ENCODE data around the gene CCDC18.

The CCDC18 gene

DNA sequence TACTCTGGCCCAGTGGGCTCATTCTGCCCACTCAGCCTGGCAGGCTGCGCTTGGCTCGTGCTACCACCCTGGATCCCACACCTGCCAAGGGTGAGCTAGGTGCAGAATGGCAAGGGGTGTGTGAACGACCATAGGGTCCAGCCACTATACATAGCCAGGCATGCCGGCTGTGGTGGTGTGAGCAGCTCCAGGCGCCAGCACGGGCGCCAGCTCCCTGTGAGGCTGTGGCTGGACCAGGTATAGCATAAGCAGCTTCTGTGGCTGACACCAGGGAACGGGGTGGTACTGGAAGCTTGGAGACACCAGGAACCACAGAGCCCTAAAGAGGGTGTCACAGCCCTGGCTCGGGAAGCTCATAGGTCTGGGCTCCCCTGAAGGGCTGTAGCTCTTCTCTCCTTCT lies 18.6 kb downstream of the CCDC18 start:
- no peak for DNase-seq (ENCODE audit: extremely low spot score)
- CTCF ChIA-PET, result no interaction called here
- POLR2A ChIA-PET, result interaction anchor here (2.0 kb wide), 1 partner anchor 120 kb away, joined by 6 read pairs; the partner anchor contains the start of gene MTF2
- TF ChIP-seq SUZ12 (IDR thresholded peaks at IDR 0.05) (no peak), ARNT (IDR thresholded peaks at IDR 0.05) (no peak), HDGF (IDR thresholded peaks at IDR 0.05; ENCODE audit: borderline replicate concordance) (no peak), FOXM1 (IDR thresholded peaks at IDR 0.05; ENCODE audit: borderline replicate concordance) (no peak)

DNA sequence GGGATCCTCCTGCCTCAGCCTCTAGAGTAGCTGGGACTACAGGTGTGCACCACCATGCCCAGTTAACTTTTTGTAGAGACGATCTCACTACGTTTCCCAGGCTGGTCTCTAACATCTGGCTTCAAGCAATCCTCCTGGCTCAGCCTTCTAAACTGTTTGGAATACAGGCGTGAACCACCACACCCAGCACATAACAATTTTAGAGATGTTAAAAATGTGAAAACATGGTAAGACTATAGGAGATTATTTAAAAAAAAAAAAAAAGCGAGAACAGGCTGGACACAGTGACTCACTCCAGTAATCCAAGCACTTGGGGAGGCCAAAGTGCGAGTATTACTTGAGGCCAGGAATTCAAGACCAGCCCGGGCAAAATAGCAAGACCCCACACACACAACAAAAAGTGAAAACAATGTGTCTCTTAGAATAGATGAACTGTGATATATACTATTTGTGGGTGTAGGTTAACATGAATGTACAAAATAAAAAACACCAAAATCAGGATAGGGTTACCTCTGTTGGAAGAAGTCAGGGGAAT lies 19.6 kb downstream of the CCDC18 start:
- POLR2A ChIA-PET, result interaction anchor here (2.0 kb wide), 1 partner anchor 121 kb away, joined by 6 read pairs; the partner anchor contains the start of gene MTF2
- no peak for TF ChIP-seq NFRKB (IDR thresholded peaks at IDR 0.05)
- no peak for TF ChIP-seq L3MBTL2 (conservative IDR thresholded peaks at IDR 0.05)
- TF ChIP-seq TARDBP (IDR thresholded peaks at IDR 0.05), result no peak
- no peak for TF ChIP-seq FOXK2 (IDR thresholded peaks at IDR 0.05)
- TF ChIP-seq ARNT (IDR thresholded peaks at IDR 0.05), result no peak
- no peak for TF ChIP-seq BHLHE40 (IDR thresholded peaks at IDR 0.05; ENCODE audit: borderline replicate concordance)
- no peak for TF ChIP-seq HDGF (IDR thresholded peaks at IDR 0.05; ENCODE audit: borderline replicate concordance)
- TF ChIP-seq CTBP1 (IDR thresholded peaks at IDR 0.05; ENCODE audit: borderline replicate concordance), result no peak
- TF ChIP-seq ZNF384 (IDR thresholded peaks at IDR 0.05), result no peak
- TF ChIP-seq ELF4 (IDR thresholded peaks at IDR 0.05), result no peak
- TF ChIP-seq, protein P1, sequence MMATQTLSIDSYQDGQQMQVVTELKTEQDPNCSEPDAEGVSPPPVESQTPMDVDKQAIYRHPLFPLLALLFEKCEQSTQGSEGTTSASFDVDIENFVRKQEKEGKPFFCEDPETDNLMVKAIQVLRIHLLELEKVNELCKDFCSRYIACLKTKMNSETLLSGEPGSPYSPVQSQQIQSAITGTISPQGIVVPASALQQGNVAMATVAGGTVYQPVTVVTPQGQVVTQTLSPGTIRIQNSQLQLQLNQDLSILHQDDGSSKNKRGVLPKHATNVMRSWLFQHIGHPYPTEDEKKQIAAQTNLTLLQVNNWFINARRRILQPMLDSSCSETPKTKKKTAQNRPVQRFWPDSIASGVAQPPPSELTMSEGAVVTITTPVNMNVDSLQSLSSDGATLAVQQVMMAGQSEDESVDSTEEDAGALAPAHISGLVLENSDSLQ (IDR thresholded peaks at IDR 0.05), result no peak
- no peak for TF ChIP-seq FOXM1 (IDR thresholded peaks at IDR 0.05; ENCODE audit: borderline replicate concordance)
- no peak for TF ChIP-seq FOXA1 (IDR thresholded peaks at IDR 0.05)
- TF ChIP-seq SP1 (IDR thresholded peaks at IDR 0.05), result no peak
- CTCF ChIA-PET, result no interaction called here
- no peak for DNase-seq (ENCODE audit: extremely low spot score)

GRCh38 chr1:93200714-93201113 lies 20.2 kb downstream of the CCDC18 start:
- no peak for DNase-seq (ENCODE audit: extremely low spot score)
- ChIA-PET POLR2A (no interaction called here), CTCF (no interaction called here)
- TF ChIP-seq ELF4 (IDR thresholded peaks at IDR 0.05), result no peak
- TF ChIP-seq BHLHE40 (IDR thresholded peaks at IDR 0.05; ENCODE audit: borderline replicate concordance), result no peak
- TF ChIP-seq FOXA1 (IDR thresholded peaks at IDR 0.05), result no peak
- TF ChIP-seq L3MBTL2 (conservative IDR thresholded peaks at IDR 0.05), result no peak
- no peak for TF ChIP-seq ARNT (IDR thresholded peaks at IDR 0.05)
- TF ChIP-seq SP1 (IDR thresholded peaks at IDR 0.05), result no peak
- TF ChIP-seq, protein P1 (IDR thresholded peaks at IDR 0.05), result no peak
- no peak for TF ChIP-seq HDGF (IDR thresholded peaks at IDR 0.05; ENCODE audit: borderline replicate concordance)
- TF ChIP-seq CTBP1 (IDR thresholded peaks at IDR 0.05; ENCODE audit: borderline replicate concordance), result no peak
- TF ChIP-seq FOXK2 (IDR thresholded peaks at IDR 0.05), result no peak
- no peak for TF ChIP-seq NFRKB (IDR thresholded peaks at IDR 0.05)

- ChIA-PET POLR2A (no interaction called here), CTCF (no interaction called here)
- no peak for DNase-seq (ENCODE audit: extremely low spot score)
- no peak for TF ChIP-seq LEF1 (IDR thresholded peaks at IDR 0.05; ENCODE audit: borderline replicate concordance)
Measured at GRCh38 chr1:93205892-93206566, 25.5 kb downstream of the CCDC18 start.

- CTCF ChIA-PET, result no interaction called here
- no peak for DNase-seq (ENCODE audit: extremely low spot score)
- no peak for TF ChIP-seq TARDBP (IDR thresholded peaks at IDR 0.05)
- no peak for TF ChIP-seq HDGF (IDR thresholded peaks at IDR 0.05; ENCODE audit: borderline replicate concordance)
- TF ChIP-seq FOXM1 (IDR thresholded peaks at IDR 0.05; ENCODE audit: borderline replicate concordance), result no peak
- no peak for TF ChIP-seq LEF1 (IDR thresholded peaks at IDR 0.05; ENCODE audit: borderline replicate concordance)
- TF ChIP-seq FOXA1 (IDR thresholded peaks at IDR 0.05), result no peak
- TF ChIP-seq BHLHE40 (IDR thresholded peaks at IDR 0.05; ENCODE audit: borderline replicate concordance), result no peak
- no peak for TF ChIP-seq FOXK2 (IDR thresholded peaks at IDR 0.05)
- no peak for TF ChIP-seq ELF4 (IDR thresholded peaks at IDR 0.05)
- no peak for TF ChIP-seq NFRKB (IDR thresholded peaks at IDR 0.05)
- no peak for TF ChIP-seq ARNT (IDR thresholded peaks at IDR 0.05)
- TF ChIP-seq CTBP1 (IDR thresholded peaks at IDR 0.05; ENCODE audit: borderline replicate concordance), result no peak
- POLR2A ChIA-PET, result no interaction called here
Measured at GRCh38 chr1:93206567-93206954, 26.0 kb downstream of the CCDC18 start.

DNA sequence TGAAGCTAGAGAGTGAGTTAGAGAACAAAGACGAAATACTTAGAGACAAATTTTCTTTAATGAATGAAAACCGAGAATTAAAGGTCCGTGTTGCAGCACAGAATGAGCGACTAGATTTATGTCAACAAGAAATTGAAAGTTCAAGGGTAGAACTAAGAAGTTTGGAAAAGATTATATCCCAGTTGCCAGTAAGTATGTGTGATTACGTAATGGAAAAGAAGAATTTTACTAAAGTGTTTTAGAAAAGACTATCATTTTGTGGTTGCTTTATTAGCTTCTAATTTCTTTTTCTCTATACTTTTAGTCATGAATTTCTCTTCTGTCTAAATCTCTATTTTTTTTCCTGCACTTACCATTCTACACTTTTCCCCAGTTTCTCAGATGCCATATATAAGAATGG lies 26.7 kb downstream of the CCDC18 start:
- POLR2A ChIA-PET, result no interaction called here
- CTCF ChIA-PET, result no interaction called here
- no peak for TF ChIP-seq ARNT (IDR thresholded peaks at IDR 0.05)
- no peak for TF ChIP-seq FOXK2 (IDR thresholded peaks at IDR 0.05)
- no peak for TF ChIP-seq BHLHE40 (IDR thresholded peaks at IDR 0.05; ENCODE audit: borderline replicate concordance)
- no peak for TF ChIP-seq NFRKB (IDR thresholded peaks at IDR 0.05)
- TF ChIP-seq L3MBTL2 (conservative IDR thresholded peaks at IDR 0.05), result no peak
- no peak for TF ChIP-seq SUZ12 (IDR thresholded peaks at IDR 0.05)
- TF ChIP-seq LEF1 (IDR thresholded peaks at IDR 0.05; ENCODE audit: borderline replicate concordance), result no peak
- TF ChIP-seq ZNF384 (IDR thresholded peaks at IDR 0.05), result no peak
- TF ChIP-seq HDGF (IDR thresholded peaks at IDR 0.05; ENCODE audit: borderline replicate concordance), result no peak
- TF ChIP-seq FOXM1 (IDR thresholded peaks at IDR 0.05; ENCODE audit: borderline replicate concordance), result no peak

DNA sequence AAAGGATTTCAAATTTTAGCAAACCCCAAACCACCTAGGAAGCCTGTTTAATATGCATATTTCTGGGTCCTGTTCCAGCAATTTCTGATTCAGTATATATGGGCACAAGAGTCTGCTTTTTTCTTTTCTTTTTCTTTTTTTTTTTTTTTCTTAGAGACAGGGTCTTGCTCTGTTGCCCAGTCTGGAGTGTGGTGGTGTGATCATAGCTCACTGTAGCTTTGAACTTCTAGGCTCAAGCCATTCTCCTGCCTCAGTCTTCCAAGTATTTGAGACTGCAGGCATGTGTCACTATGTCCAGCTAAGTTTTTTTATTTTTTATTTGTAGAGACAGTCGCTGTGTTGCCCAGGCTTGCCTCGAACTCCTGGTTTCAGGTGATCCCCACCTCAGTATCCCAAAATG lies 34.8 kb downstream of the CCDC18 start:
- TF ChIP-seq ZNF384 (IDR thresholded peaks at IDR 0.05) (no peak), L3MBTL2 (conservative IDR thresholded peaks at IDR 0.05) (no peak), SUZ12 (IDR thresholded peaks at IDR 0.05) (no peak), SP1 (IDR thresholded peaks at IDR 0.05) (no peak), FOXK2 (IDR thresholded peaks at IDR 0.05) (no peak), HDGF (IDR thresholded peaks at IDR 0.05; ENCODE audit: borderline replicate concordance) (no peak), ELF4 (IDR thresholded peaks at IDR 0.05) (no peak), TARDBP (IDR thresholded peaks at IDR 0.05) (no peak), LEF1 (IDR thresholded peaks at IDR 0.05; ENCODE audit: borderline replicate concordance) (no peak), CTBP1 (IDR thresholded peaks at IDR 0.05; ENCODE audit: borderline replicate concordance) (no peak)
- TF ChIP-seq, protein P1 (IDR thresholded peaks at IDR 0.05), result no peak
- ChIA-PET POLR2A (interaction anchor here (0.9 to 1.5 kb wide), 2 partner anchors 135 to 136 kb away, joined by 3 to 4 read pairs; partner anchors contain the start of gene MTF2), CTCF (no interaction called here)
- DNase-seq (ENCODE audit: extremely low spot score), result no peak

More for the DNA sequence above, 26.7 kb downstream of the CCDC18 start:
- DNase-seq (ENCODE audit: extremely low spot score), result no peak
